ENCODE data around the gene LRRC74B. TPM values are rescaled to one million over a fixed set of nuclear protein-coding genes. Genes with fewer than 3 reads are reported as not detected.

The LRRC74B gene
- polyA plus RNA-seq, 1 of the 3 experiments (the other 2 are of a cell fraction) = 0.03 TPM

DNA sequence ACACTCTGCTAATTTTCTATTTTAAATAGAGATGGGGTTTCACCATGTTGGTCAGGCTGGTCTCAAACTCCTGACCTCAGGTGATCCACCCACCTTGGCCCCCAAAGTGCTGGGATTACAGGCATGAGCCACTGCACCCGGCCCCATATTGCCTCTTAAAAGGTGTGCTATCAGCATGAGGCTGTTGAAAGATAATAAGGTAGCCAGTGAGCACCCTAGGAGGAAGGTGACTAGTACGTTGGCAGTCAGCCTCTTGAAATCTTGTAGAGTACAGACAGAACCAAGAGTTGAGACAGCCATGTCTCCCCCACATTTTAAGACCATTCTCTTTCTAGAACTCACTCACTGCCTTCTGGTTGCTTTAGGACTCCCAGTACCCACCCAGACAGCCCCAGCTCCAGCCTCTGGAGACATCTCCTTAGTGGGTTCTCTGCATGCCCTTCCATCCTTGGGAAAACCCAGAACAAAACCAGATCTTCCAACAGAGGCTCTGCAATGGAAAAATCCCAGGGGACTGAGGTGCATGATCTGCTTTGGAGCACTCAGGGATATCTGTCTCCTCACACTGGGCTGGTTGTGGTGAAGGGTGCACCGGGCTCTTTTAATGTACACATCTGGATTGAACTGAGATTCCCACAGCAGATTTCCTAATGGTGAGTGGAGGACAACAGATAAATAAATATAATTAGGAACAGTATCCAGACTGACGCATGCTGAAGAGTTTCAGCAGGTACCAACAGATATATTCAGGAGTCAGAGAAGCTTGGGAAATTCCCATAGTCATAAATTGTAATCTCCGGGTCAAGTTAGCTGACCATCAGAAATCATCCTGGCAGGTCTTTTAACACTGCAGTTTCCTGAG lies 49.4 kb downstream of the LRRC74B start:
- CTCF ChIA-PET = no interaction called here
- H2AFZ ChIP-seq (ENCODE audit: low read depth) = no peak overlapping the region
- POLR2A ChIA-PET = no interaction called here
- no peaks in the 10 kb centered on the region for H3K27me3 ChIP-seq (ENCODE audit: insufficient read depth)
- H3K9ac ChIP-seq = no peak overlapping the region
- no peaks in the 10 kb centered on the region for H3K9me3 ChIP-seq
- TF ChIP-seq MEF2A (IDR thresholded peaks at IDR 0.05; ENCODE audit: borderline replicate concordance, low read depth) (no peak), NRF1 (IDR thresholded peaks at IDR 0.05; ENCODE audit: low read depth, low read length) (no peak), GATA2 (CRISPR knock-in tag; IDR thresholded peaks at IDR 0.05) (no peak), RAD21 (IDR thresholded peaks at IDR 0.05; ENCODE audit: low read length) (no peak)
- TF ChIP-seq, protein P1, sequence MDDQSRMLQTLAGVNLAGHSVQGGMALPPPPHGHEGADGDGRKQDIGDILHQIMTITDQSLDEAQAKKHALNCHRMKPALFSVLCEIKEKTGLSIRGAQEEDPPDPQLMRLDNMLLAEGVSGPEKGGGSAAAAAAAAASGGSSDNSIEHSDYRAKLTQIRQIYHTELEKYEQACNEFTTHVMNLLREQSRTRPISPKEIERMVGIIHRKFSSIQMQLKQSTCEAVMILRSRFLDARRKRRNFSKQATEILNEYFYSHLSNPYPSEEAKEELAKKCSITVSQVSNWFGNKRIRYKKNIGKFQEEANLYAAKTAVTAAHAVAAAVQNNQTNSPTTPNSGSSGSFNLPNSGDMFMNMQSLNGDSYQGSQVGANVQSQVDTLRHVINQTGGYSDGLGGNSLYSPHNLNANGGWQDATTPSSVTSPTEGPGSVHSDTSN (IDR thresholded peaks at IDR 0.05) = no peak
- TF ChIP-seq, protein P2, sequence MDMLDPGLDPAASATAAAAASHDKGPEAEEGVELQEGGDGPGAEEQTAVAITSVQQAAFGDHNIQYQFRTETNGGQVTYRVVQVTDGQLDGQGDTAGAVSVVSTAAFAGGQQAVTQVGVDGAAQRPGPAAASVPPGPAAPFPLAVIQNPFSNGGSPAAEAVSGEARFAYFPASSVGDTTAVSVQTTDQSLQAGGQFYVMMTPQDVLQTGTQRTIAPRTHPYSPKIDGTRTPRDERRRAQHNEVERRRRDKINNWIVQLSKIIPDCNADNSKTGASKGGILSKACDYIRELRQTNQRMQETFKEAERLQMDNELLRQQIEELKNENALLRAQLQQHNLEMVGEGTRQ (IDR thresholded peaks at IDR 0.05; ENCODE audit: borderline replicate concordance, low read depth, low read length) = no peak
- TF ChIP-seq, protein P3, sequence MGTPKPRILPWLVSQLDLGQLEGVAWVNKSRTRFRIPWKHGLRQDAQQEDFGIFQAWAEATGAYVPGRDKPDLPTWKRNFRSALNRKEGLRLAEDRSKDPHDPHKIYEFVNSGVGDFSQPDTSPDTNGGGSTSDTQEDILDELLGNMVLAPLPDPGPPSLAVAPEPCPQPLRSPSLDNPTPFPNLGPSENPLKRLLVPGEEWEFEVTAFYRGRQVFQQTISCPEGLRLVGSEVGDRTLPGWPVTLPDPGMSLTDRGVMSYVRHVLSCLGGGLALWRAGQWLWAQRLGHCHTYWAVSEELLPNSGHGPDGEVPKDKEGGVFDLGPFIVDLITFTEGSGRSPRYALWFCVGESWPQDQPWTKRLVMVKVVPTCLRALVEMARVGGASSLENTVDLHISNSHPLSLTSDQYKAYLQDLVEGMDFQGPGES (IDR thresholded peaks at IDR 0.05; ENCODE audit: low read depth, low read length) = no peak
- no peaks in the 10 kb centered on the region for H3K4me1 ChIP-seq (ENCODE audit: control insufficient read depth in 1 of 2, insufficient read depth in 2 of 2, low read depth in 1 of 2, low read length in 1 of 2)
- no peak overlapping the region for H3K4me3 ChIP-seq (ENCODE audit: low read depth in 2 of 2, low read length in 1 of 2)
- DNase-seq = peak; percentile 52
- H3K27ac ChIP-seq (ENCODE audit: low read depth in 2 of 2, low read length in 1 of 2) = no peak overlapping the region
- no peaks in the 10 kb centered on the region for H3K36me3 ChIP-seq (replicated peaks in 1 of 2; ENCODE audit: control insufficient read depth in 1 of 2, insufficient read depth in 2 of 2, low read length in 1 of 2)
- no peaks in the 10 kb centered on the region for H4K20me1 ChIP-seq (ENCODE audit: insufficient read depth)
- 25% methylated on average over 5 of the region's 5 CpGs for WGBS (ENCODE audit: low lambda C conversion rate)
- H3K79me2 ChIP-seq (ENCODE audit: insufficient read depth) = no peaks in the 10 kb centered on the region
- no peaks in the 10 kb centered on the region for H3K9me2 ChIP-seq
- no peaks in the 10 kb centered on the region for H3F3A ChIP-seq (replicated peaks; ENCODE audit: insufficient read depth)
- no peak overlapping the region for H3K4me2 ChIP-seq

DNA sequence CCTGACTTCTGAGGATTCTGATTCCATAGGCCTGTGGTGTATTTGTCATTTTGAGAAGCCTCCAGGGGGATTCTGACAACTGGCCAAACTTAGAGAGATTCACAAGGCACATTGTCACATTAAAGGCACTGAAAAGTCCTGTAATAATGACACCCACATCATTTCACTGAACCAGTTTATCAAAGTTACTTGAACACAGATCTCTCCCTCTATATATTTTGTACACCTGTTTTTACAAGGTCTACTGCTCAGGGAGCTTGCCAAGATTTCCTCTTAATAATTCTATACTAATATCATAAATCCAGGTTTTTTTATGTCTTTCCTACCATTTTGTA lies 50.0 kb downstream of the LRRC74B start:
- Histone ChIP-seq H3K27me3 (ENCODE audit: insufficient read depth) (no peaks in the 10 kb centered on the region), H3K4me2 (no peak overlapping the region), H4K20me1 (ENCODE audit: insufficient read depth) (no peaks in the 10 kb centered on the region), H2AFZ (ENCODE audit: low read depth) (no peak overlapping the region), H3F3A (replicated peaks; ENCODE audit: insufficient read depth) (no peaks in the 10 kb centered on the region), H3K9me3 (no peaks in the 10 kb centered on the region), H3K9ac (no peak overlapping the region), H3K27ac (ENCODE audit: low read depth in 2 of 2, low read length in 1 of 2) (no peak overlapping the region), H3K9me2 (no peaks in the 10 kb centered on the region), H3K4me1 (ENCODE audit: control insufficient read depth in 1 of 2, insufficient read depth in 2 of 2, low read depth in 1 of 2, low read length in 1 of 2) (no peaks in the 10 kb centered on the region), H3K4me3 (ENCODE audit: low read depth in 2 of 2, low read length in 1 of 2) (no peak overlapping the region), H3K36me3 (replicated peaks in 1 of 2; ENCODE audit: control insufficient read depth in 1 of 2, insufficient read depth in 2 of 2, low read length in 1 of 2) (no peaks in the 10 kb centered on the region), H3K79me2 (ENCODE audit: insufficient read depth) (no peaks in the 10 kb centered on the region)
- CTCF ChIA-PET = no interaction called here
- DNase-seq = no peak
- POLR2A ChIA-PET = no interaction called here
- no peak for TF ChIP-seq FOXM1 (IDR thresholded peaks at IDR 0.05; ENCODE audit: low read depth)
- TF ChIP-seq, protein P3 (IDR thresholded peaks at IDR 0.05; ENCODE audit: low read depth, low read length) = no peak
- TF ChIP-seq, protein P2 (IDR thresholded peaks at IDR 0.05; ENCODE audit: borderline replicate concordance, low read depth, low read length) = no peak
- TF ChIP-seq, protein P4, sequence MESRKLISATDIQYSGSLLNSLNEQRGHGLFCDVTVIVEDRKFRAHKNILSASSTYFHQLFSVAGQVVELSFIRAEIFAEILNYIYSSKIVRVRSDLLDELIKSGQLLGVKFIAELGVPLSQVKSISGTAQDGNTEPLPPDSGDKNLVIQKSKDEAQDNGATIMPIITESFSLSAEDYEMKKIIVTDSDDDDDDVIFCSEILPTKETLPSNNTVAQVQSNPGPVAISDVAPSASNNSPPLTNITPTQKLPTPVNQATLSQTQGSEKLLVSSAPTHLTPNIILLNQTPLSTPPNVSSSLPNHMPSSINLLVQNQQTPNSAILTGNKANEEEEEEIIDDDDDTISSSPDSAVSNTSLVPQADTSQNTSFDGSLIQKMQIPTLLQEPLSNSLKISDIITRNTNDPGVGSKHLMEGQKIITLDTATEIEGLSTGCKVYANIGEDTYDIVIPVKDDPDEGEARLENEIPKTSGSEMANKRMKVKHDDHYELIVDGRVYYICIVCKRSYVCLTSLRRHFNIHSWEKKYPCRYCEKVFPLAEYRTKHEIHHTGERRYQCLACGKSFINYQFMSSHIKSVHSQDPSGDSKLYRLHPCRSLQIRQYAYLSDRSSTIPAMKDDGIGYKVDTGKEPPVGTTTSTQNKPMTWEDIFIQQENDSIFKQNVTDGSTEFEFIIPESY (IDR thresholded peaks at IDR 0.05; ENCODE audit: borderline replicate concordance, low read depth) = no peak
- no peak for TF ChIP-seq YY1 (IDR thresholded peaks at IDR 0.05; ENCODE audit: low read depth)
- TF ChIP-seq, protein P5, sequence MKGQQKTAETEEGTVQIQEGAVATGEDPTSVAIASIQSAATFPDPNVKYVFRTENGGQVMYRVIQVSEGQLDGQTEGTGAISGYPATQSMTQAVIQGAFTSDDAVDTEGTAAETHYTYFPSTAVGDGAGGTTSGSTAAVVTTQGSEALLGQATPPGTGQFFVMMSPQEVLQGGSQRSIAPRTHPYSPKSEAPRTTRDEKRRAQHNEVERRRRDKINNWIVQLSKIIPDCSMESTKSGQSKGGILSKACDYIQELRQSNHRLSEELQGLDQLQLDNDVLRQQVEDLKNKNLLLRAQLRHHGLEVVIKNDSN (IDR thresholded peaks at IDR 0.05; ENCODE audit: borderline replicate concordance, low read depth) = no peak
- no peak for TF ChIP-seq FOXJ3 (CRISPR knock-in tag; IDR thresholded peaks at IDR 0.05)
- no peak for TF ChIP-seq EZH2phosphoT487 (IDR thresholded peaks at IDR 0.05; ENCODE audit: borderline replicate concordance, low read depth)
- no peak for TF ChIP-seq EP300 (IDR thresholded peaks at IDR 0.05; ENCODE audit: borderline replicate concordance in 1 of 2, low read depth in 1 of 2, low read length in 1 of 2)
- TF ChIP-seq RXRA (IDR thresholded peaks at IDR 0.05; ENCODE audit: borderline replicate concordance, low read depth) = no peak
- no peak for TF ChIP-seq MEF2A (IDR thresholded peaks at IDR 0.05; ENCODE audit: borderline replicate concordance, low read depth)

All from SK-N-SH (cell line).